ENCODE measurements around the gene IQCF6.
"Not testable (repeated sequence)": the region's sequence is repeated elsewhere in the genome, so short reads cannot be mapped to it uniquely, and the experiment has no call there.

Gene IQCF6

DNA sequence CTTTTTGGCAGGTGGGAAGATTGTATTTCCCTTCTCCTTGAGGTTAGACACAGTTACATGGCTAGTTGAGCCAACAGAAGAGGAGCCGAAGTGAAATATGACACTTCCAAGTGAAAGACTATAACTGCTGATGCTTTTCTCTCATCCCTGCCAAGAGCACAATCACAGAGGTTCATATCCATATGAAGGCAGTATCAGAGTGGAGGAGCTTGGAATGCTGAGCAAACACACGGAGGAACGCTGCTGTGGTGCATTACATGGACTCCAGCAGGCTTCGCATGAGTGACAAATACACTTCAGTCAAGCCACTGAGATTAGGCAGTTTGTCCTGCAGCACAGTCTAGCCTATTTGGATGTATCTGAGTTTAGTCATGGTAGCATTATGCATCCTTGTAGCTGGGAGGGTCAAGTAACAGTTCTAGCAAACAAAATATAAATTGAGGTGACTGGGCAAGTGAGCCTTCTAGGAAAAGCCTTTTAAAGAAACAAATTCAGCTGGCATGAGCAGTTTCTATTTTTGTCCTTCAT, 5.4 kb downstream of the IQCF6 start:
- DNase-seq (ENCODE audit: low read depth), result no peak

DNA sequence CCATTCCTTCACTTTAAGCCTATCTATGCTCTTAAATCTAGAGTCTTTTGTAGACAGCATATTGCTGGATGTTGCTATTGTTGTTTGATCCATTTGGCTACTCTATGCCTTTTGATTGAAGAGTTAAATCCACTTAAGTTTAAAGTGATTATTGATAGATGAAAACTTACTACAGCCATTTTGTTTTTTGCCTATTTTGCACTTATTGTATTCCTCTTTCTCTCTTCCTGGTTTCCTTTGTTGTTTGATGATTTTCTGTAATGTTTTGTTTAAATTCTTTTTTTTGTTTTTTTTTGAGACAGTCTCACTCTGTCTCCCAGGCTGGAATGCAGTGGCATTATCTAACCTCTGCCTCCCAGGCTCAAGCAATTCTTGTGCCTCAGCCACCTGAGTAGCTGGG, 19.8 kb downstream of the IQCF6 start:
- DNase-seq (ENCODE audit: low read depth), result no peak

DNA sequence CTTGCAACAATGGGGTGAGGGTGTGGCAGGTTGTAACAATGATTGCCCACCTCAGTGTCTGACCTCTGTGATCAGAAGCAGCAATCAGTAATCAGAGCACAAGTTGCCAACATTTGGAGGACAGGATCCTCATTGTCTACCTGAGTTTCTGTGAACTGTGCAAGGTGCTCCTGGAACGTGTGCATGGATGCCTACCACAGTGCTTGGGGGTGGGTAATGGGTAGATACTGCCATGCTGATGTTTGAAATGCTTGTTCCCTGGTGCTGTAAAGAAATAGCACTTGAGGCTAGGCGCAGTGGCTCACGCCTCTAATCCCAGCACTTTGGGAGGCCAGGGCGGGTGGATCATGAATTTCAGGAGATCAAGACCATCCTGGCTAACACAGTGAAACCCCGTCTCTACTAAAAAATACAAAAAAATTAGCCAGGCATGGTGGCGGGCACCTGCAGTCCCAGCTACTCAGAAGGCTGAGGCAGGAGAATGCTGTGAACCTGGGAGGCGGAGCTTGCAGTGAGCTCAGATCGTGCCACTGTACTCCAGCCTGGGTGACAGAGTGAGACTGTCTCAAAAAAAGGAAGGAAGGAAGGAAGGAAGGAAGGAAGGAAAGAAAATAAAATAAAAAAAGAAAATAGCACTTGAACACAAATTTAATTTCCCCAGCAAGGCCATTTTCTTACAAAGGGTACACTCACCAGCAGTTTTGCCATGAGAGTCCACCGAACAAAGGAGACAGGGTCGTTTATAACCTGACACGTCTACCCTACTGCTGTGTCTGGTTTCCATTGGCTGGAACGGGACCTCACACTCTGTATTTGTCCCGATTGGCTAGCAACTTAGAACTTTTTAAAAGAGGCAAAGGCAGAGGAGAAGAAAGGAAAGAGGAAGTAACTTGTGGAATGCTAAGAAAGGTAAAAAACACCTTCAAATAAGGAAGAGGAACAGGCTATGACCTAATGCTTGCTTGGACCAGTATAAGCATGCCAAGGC, 25.0 kb downstream of the IQCF6 start:
- not testable (repeated sequence) for DNase-seq (ENCODE audit: low read depth)

DNA sequence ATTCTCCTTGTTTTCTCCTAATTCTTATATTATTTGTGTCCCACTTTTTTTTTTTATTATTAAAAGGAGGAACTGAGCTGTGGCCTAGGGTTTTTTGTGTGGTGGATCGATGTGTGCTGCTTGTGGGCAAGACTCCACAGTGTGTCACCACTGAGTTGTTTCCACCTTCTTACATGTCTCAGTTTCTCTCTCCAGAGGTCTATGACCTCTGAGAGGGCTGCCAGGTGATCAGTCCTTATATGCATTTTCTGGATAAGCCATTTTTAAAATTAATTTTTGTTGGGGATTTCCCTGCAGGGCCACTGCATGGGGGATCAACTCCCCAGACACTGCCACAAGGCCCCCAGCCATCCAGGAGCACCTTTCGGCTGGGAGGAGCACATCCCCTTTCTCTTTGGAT, 27.8 kb downstream of the IQCF6 start:
- DNase-seq (ENCODE audit: low read depth), result no peak

DNA sequence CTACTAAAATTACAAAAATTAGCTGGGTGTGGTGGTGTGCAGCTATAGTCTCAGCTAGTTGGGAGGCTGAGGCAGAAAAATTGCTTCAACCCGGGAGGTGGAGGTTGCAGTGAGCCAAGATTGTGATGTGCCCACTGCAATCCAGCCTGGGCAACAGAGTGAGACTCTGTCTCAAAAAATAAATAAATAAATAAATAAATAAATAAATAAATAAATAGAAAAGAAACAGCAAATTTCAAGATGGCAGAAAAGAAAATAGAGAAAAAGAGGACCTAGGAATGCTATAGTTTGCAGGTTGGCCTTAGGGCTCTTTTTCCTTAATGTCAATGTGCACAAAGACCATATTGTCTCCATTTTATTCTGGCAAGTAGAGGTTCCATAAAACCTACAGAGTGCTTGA, 28.2 kb downstream of the IQCF6 start:
- no peak for DNase-seq (ENCODE audit: low read depth)

DNA sequence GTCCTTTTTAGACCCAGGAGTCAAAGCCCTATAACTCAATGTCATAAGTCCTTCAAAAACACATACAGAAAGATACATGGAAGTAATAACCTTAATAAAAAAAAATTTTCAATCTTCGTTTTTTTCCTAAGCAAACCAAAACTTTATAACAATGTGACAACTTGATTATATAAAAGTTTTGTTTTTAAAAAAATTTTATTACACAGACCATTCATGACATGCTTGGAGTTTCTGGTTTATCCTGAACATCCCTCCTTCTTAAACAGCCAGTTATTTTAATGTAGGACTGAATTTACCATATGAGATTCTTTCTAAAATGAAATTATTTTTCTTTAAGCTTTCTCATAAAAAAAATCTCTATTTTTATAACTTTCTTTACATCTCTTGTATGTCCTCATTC, 30.7 kb downstream of the IQCF6 start:
- no peak for DNase-seq (ENCODE audit: low read depth)

DNA sequence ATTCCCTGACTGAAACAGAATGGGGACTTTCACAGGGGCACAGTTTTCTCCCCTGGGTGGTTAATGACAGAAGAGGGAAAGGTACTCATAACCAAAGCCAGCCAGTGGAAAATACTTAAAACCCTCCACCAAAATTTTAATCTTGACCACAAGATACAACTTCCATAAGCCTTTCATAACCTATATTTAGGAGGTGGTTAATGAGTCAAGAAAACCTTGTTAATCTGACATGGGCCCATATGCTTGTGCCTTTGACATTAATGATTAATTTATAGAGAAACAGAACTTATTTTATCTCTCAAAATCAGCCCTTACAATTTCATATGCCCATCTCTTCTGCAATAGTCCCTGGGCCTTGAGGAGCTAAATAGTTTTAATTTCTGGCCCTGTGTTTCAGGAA, 31.2 kb downstream of the IQCF6 start:
- DNase-seq (ENCODE audit: low read depth), result no peak

DNA sequence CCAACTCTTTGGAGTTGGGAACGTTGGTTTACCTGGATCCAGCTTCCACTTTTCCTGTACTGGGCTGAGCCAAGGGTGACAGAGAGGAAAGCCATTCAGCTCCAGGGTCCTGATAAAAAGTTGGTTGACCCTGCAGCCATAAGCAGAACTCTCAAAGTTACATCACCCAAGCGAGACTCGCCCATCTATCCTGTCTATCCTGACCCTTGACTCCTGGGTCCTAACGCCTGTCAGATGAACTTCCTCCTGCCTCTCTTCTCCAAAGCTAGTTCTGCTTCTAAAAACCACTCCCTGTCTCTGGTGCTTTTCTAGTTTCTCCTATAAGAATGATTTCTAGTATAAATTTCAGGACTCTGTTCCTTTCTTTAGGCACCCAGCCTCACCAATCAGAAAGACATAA, 36.1 kb downstream of the IQCF6 start:
- DNase-seq (ENCODE audit: low read depth), result not testable (repeated sequence)

DNA sequence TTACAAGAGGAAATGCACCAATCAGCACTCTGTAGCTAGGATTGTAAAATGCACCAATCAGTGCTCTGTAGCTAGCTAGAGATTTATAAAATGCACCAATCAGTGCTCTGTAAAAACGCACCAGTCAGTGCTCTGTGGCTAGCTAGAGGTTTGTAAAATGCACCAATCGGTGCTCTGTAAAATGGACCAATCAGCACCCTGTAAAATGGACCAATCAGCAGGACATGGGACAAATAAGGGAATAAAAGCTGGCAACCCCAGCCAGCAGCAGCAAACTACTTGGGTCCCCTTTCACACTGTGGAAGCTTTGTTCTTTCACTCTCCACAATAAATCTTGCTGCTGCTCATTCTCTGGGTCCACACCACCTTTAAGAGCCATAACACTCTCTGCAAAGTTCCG, 36.7 kb downstream of the IQCF6 start:
- DNase-seq (ENCODE audit: low read depth), result not testable (repeated sequence)

DNA sequence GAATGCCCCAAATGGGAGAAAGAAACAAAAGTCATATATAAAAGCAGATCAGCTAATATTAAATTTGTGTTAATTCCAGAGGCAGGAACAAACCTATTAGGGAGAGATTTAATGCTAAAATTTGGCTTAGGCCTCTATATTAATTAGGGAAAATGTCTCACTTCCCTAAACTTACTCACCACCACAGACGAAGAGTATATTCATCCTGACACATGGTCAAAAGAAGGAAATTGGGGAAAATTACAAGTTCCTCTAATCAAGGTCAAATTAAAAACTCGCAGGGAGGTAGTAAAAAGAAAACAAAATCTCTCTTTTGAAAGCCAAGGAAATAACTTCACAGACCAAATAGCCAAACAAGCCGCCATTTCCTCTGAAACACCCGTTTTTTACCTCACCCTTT, 39.9 kb downstream of the IQCF6 start:
- DNase-seq (ENCODE audit: low read depth), result no peak

DNA sequence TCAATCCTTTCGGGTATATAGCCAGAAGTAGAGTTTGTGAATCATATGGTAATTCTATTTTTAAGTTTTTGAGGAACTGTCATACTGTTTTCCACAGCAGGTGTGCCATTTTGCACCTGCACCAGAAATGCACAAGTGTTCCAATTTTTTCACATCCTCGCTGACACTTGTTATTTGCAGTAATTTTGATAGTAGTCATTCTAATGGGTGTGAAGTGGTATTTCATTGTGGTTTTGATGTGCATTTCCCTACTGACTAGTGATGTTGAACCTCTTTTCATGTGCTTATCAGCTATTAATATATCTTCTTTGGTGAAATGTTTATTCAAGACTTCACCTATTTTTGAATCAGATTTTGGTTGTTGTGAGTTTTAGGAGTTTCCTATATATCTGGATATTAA, 43.1 kb downstream of the IQCF6 start:
- no peak for DNase-seq (ENCODE audit: low read depth)

DNA sequence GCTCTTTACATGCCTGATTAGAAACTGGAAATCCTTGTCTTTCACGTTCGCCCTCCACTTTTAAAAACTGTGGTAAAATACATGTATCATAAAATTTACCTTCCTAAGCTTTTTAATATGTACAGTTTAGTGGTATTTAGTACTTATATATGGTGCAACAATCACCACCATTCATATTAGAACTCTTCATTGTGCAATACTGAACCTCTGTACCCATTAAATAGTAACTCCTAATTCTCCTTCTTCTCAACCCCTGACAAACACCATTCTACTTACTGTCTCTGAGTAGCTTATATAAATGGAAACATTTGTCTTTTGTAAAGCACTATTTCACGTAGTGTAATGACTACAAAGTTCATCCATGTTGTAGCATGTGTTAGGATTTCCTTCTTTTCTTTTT, 44.0 kb downstream of the IQCF6 start:
- DNase-seq (ENCODE audit: low read depth), result no peak

DNA sequence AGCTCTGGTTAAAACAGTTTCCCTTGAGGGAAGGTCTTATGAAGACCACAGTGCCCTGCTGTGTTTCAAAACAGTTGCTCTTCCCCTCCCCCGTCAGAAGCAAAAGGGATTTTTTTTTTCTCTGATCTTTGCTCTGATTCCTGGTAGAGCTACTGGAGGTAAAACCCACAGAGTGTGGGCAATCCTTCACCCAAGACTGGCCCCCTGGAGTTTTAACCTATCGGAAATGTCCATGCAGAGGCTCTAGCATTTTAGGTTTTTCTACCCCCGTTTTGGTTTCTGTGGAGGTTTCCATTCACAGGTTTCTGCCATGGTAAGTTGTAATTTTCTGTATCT, 44.5 kb downstream of the IQCF6 start:
- no peak for DNase-seq (ENCODE audit: low read depth)

DNA sequence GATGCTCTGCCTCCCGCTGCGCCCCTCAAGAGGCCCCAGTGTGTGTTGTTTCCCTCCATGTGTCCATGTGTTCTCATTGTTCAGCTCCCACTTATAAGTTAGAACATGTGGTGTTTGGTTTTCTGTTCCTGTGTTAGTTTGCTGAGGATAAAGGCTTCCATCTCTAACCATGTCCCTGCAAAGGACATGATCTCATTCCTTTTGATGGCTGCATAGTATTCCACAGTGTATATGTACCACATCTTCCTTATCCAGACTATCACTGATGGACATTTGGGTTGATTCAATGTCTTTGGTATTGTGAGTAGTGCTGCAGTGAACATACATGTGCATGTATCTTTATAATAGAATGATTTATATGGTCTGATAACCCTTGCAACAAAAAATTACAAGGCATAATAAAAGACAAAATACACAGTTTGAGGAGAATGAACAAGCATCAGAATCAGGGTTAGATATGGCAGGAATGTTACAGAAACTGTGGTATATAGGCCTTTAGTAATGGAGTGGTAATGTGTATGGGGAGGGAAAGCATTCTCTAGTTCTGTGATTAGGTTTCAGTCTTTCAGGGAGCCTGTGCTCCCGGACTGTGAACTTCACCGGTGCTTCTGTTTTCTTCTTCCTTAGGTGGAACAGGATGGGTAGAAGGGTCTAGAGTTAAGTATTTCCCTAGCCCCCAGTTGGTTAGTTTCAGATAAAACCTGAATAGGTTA, 45.0 kb downstream of the IQCF6 start:
- no peak for DNase-seq (ENCODE audit: low read depth)

DNA sequence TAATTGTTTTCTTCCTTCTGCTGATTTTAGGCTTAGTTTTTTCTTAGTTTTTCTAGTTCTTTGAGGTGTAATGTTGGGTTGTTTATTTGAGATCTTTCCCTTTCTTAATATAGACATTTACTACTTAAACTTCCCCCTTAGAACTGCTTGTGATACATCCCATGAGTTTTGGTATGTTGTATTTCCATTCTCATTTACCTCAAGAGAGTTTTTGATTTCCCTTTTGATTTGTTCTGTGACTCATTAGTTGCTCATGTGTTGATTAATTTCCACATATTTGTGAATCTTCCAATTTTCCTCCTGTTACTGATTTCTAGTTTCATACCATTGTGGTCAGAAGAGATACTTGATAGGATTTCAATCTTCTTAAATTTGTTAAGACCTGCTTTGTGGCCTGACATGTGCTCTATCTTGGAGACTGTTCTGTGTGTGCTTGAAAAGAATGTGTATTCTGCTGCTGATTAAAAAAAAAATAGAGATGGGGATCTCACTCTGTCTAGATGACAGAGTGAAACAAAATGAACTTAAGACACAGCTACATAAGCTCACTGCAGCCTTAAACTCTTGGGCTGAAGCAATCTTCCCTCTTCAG, 49.9 kb downstream of the IQCF6 start:
- DNase-seq (ENCODE audit: low read depth), result no peak

Data from HS-5 (cell line).